Measurements from ENCODE around the gene ARHGEF2.

- TF ChIP-seq, protein P1, sequence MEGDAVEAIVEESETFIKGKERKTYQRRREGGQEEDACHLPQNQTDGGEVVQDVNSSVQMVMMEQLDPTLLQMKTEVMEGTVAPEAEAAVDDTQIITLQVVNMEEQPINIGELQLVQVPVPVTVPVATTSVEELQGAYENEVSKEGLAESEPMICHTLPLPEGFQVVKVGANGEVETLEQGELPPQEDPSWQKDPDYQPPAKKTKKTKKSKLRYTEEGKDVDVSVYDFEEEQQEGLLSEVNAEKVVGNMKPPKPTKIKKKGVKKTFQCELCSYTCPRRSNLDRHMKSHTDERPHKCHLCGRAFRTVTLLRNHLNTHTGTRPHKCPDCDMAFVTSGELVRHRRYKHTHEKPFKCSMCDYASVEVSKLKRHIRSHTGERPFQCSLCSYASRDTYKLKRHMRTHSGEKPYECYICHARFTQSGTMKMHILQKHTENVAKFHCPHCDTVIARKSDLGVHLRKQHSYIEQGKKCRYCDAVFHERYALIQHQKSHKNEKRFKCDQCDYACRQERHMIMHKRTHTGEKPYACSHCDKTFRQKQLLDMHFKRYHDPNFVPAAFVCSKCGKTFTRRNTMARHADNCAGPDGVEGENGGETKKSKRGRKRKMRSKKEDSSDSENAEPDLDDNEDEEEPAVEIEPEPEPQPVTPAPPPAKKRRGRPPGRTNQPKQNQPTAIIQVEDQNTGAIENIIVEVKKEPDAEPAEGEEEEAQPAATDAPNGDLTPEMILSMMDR (IDR thresholded peaks at IDR 0.05): no peak
- no peak for TF ChIP-seq POLR2A (IDR thresholded peaks at IDR 0.05)
These were observed 31.1 kb upstream of the ARHGEF2 start for GRCh38 chr1:156009404-156009803.
